ENCODE data around the gene DPF3. TPM values are rescaled to one million over a fixed set of nuclear protein-coding genes. Genes with fewer than 3 reads are reported as not detected.

DPF3 gene
- total RNA-seq, 1 donor from 2014 or later = 2.9 TPM

DNA sequence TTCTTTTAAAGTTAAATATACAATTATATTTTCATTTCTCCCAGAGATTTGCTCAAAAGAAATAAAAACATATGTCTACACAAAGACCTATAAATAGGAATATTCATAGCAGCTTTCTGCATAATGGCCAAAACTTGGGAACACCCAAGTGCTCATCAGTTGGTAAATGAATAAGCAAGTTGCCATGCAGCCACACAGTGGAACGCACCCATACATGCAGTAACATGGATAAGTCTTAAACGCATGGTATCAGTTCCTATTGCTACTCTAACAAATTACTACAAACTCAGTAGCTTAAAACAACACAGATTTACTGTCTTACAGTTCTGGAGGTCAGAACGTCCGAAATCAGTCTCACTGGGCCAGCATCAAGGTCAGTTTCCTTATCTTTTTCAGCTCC lies 78.5 kb downstream of the DPF3 start:
- intact Hi-C loops (cut with DNase I) = no loop called here
- no peak for ATAC-seq
- DNase-seq (ENCODE audit: low spot score) = no peak

DNA sequence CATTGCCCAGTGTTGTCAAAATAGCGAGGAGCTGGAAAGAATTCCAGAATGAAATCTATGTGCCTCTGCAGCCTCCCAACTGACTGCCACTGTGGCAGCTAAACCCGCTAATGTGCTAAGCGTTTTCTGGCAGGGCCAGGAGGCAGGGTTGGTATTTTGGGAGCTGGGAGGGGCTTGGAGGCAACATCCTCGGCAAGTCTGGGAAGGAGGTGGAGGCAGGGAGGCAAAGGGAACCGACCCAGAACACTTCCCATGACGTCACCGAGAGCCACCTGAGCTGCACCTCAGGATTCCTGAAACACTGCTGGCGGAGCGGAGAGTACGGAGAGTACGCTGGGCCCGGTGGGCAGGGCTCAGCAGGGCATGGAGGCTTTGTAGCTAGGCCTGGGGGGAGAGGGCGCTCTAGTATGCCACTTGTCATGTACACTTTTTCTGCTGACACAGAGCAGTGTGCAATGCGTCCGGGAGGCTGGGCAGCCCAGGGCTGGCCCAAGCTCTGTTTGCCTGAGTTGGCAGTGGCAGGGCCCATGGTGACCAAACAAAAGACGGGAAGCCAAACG lies 81.5 kb downstream of the DPF3 start:
- ATAC-seq (peak; percentile 71), DNase-seq (ENCODE audit: low spot score) (no peak)
- intact Hi-C loops (cut with DNase I) = no loop called here

DNA sequence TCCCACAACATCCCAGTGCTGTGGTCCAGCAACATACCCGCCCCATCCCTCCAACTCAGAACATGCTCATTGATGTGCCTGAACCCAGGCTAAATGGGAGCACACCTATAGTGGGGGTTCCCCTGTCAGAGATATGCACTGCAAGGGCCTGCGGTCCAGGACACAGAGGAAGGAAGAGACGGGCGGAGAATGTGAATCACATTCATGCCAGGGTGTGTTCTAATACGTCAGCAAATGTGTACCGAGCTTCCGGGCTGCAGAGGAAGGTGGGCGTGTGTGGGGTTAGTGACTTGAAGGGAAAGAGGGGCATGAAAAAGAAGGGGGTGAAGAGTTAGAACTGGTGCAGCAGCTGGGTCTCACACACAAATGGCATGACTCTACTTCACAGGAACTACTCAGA lies 83.7 kb downstream of the DPF3 start:
- intact Hi-C loops (cut with DNase I) = no loop called here
- ATAC-seq (no peak), DNase-seq (ENCODE audit: low spot score) (no peak)

DNA sequence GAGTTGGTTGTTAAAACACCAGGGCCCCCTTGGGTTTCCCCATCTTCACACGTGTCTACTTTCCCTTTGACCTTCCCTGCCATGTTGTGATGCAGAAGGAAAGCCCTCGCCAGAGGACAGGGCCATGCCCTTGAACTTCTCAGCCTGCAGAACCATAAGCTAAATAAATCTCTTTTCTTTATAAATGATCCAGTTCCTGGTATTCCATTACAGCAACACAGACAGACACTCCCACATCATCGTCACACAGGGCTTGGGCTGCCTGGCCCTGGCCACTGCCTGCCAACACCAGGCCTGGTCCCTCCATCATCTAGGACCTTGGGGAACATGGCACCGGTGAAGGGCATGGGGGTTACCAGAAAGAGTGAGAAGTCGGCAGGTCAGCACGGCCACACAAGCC lies 84.8 kb downstream of the DPF3 start:
- DNase-seq (ENCODE audit: low spot score) (no peak), ATAC-seq (no peak)
- intact Hi-C loops (cut with DNase I) = no loop called here

DNA sequence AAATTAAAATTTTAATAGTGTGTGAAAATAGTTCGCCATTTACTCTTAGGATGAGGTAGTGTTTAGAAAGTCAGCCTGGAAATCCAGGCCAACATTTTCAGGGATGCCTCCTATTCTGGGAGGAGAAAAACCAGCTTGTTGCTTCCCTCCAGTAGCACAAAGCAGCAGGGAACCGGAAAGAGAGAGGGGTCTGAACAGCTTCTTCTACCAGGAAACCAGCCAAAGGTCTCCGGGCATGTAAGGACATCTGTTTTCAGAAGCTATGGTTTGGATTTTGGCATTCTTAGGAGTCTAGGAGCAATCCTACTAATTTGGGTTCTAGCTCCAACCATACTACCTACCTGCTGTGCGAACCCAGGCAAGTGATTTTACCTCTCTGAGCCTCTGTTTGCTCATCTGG lies 85.3 kb downstream of the DPF3 start:
- ATAC-seq (no peak), DNase-seq (ENCODE audit: low spot score) (no peak)
- intact Hi-C loops (cut with DNase I) = no loop called here

DNA sequence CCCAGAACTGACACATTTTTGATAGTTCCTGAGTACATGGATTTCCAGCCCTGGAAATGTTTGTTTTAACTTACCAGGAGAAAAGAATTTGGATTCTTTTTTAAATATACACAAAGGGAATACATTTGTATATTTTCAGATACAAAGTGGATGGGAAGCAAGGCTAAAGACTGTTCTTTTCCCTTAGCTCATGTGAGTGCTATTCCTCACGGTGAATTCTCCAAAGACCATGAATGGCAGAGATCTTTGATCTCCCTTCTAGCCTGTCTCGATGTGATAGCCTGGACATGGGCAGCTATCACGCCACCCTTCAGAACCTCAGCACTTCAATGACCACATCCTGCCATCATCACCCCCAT lies 91.3 kb downstream of the DPF3 start:
- no peak for DNase-seq (ENCODE audit: low spot score)
- intact Hi-C loops (cut with DNase I) = no loop called here
- ATAC-seq = no peak

DNA sequence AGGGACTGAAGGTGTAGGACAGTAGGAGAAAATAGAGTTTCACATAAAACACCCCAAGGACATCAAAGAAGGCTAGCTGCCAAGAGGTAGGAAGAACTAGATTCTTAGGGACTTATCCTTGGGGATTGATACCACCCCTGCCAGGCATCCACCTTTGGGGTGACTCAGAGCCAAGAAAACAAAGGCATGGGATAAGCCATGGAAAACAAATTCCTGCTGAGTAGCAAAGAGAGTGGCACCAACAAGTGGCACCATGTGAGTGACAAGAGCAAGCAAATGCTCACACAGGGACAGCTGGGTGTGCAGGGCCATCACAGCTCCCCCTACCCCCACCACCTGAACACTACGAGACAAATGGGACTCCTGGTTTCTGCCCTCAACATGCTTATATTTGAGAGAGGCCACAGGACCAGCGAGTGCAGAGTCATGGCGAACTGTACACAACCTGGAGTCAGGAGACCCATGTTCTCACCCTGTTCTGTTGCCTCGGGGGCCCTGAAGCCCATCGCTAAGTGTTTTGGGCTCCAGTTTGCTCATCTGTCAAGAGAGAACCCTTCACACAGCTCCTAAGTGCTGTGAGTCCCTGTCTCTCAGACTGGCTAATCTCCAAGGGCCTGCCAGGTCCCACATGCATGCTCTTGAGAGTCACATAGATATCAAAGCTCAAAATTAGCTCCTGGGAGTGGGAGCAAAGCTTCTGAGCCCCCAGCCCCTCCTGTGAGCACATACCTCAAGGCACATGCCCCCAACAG lies 91.9 kb downstream of the DPF3 start:
- ATAC-seq (no peak), DNase-seq (ENCODE audit: low spot score) (no peak)
- intact Hi-C loops (cut with DNase I) = no loop called here

DNA sequence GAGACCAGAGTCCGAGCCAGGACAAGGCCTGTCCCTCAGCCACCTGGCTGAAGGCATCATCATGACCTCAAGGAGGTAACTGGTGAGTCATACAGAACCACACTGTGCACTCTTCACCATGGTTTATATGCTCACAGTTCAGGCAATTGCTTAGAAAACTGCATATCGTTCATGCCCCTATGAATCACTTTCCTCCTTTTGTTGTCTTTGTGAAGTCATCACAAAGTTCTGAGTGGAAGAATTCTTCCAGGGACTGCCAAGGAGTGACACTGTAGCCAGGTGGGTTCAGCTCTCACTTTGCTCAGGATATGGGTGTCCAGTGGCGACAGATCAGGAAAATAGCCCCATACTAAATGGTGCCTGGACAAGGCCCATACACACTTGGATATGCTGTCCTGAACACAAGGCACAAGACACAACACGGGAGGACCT lies 92.5 kb downstream of the DPF3 start:
- ATAC-seq = no peak
- intact Hi-C loops (cut with DNase I) = no loop called here
- no peak for DNase-seq (ENCODE audit: low spot score)

GRCh38 chr14:72800848-72801370 lies 93.0 kb downstream of the DPF3 start:
- intact Hi-C loops (cut with DNase I) = no loop called here
- ATAC-seq = no peak
- DNase-seq (ENCODE audit: low spot score) = no peak

GRCh38 chr14:72800296-72800695 lies 93.6 kb downstream of the DPF3 start:
- DNase-seq (ENCODE audit: low spot score) (no peak), ATAC-seq (no peak)
- intact Hi-C loops (cut with DNase I) = no loop called here

DNA sequence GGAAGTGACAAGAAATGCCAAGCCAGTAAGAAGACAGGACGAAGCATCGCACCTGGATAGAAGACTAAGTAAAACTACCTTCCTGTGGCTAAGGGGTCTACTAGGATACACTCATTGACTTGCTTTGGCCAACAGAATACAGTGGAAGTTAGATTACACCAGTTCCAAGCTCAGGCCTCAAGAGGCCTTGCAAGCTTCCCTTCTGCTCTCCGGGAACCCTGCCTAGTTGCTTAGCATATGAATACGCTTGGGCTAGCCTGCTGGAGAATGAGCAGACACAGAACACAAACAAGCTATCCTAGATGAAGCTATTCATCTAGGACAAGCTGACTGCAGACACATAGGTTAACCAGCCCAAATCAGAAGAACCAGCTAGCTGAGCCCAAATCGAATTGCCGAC lies 97.0 kb downstream of the DPF3 start:
- intact Hi-C loops (cut with DNase I) = no loop called here
- ATAC-seq (no peak), DNase-seq (ENCODE audit: low spot score) (no peak)

DNA sequence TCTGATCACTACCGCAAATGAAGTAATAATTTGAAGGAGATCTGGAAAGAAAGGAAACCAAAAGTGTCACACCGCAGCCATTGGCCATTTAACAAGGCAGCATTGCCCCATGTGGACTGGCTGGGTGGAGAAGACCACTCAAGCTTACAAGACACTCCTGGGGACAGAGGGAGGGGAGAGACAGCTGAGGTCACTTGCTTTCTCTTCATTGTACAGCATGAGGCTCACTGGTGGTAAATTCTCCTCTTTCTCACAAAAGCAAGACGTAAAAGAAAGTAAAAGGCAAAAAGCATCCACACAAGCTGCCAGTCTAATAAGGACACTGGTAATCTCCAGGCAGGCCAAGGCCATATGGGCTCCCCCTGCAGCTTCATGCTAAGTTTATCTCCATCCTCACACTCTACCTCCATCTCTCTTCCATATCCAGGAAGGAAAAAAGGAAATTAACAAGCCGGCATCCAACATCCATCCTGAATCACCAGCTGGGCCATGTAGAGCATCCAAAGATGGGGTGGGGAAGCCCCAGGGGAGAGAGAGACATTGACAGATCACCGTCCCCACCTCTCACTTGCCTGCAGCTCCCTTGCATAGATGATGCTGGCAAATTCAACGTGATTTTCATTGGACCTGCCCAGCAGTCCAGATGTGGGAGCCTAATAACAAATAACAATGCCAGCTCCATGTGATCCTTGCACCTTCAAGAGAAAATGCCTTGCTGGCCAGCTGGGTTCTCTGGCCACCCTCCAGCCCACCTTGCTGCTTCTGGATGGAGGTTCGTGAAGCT lies 100.6 kb downstream of the DPF3 start:
- intact Hi-C loops (cut with DNase I) = no loop called here
- DNase-seq (ENCODE audit: low spot score) (no peak), ATAC-seq (no peak)

- DNase-seq (ENCODE audit: low spot score) (no peak), ATAC-seq (peak; percentile 55)
- intact Hi-C loops (cut with DNase I) = no loop called here
Observed at GRCh38 chr14:72792051-72792788, 101.7 kb downstream of the DPF3 start.

GRCh38 chr14:72790887-72791566 lies 102.9 kb downstream of the DPF3 start:
- intact Hi-C loops (cut with DNase I) = no loop called here
- DNase-seq (ENCODE audit: low spot score) = no peak
- ATAC-seq = no peak

DNA sequence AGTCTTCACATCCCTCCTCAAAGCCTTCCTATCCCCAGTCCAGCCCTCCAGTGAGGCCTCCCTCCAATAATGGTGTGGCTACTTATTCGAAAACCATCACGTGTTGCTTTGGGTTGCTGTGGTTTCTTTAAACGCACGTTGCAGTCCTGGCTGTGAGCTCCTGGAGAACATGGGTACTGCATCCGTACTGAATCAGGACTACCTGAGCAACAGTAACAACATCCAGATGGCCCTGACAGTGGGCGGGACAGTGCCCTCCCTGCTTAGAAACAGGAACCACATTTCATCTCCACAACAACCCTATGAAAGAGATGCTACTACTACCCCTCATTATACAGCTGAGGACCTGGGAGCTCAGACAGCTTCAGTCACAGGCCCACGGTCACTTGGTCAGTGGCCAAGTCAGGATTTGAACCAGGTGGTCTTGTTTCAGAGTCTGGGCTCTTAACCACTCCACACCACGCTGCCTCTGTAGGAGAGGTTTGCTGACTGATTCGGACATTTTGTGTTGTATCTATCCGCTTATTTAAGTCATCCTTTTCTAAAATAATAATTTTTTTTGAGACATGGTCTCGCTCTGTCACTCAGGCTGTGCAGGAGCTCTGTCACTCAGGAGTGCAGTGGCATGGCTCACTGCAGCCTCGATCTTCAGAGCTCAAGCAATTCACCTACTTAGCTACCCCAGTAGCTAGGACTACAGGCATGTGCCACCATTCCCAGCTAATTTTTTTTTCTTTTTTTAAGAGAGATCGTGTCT lies 104.8 kb downstream of the DPF3 start:
- intact Hi-C loops (cut with DNase I) = no loop called here
- ATAC-seq = no peak
- no peak for DNase-seq (ENCODE audit: low spot score)

DNA sequence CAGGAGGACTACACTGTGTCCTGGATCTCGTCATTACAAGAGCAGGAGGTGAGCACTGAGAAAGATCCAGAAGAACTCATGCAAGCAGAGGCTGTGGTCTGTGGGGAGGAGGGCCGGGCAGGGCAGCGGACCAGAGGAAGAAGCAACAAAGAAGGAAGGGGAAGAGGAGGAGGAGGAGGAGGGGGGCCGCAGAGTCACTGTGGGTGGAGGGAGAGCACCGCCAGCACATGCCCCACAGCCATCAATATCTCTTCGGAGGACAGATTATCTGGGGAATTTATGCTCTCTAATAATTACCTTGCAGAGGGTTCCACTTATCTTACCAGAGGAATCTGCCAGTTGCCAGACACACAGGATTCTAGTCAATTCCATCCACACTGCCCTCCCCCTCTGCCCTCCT lies 105.6 kb downstream of the DPF3 start:
- no peak for ATAC-seq

DNA sequence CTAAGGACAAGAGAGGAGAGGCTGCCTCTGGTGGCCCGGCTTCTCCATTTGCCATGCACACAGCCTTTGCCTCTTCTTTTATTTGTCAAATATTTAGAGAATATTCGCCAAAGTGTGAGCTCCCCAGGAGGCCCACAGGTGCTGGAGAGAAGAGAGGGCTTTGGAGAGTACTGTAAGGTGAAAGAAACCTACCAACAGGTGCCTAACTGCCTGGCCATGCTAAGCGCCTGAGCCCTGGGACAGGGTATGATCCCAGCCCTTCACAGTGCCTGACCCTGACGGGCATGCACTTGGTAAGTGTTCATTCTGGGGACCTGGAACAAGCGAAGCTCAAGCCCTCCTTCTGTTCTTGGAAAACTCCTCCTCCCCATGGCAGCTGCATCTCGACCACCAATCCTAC lies 106.1 kb downstream of the DPF3 start:
- ATAC-seq (no peak), DNase-seq (ENCODE audit: low spot score) (no peak)
- intact Hi-C loops (cut with DNase I) = no loop called here

More for the DNA sequence above, 105.6 kb downstream of the DPF3 start:
- intact Hi-C loops (cut with DNase I) = no loop called here
- no peak for DNase-seq (ENCODE audit: low spot score)

Measured in sciatic nerve (tissue), 2 donors.